HG03175 (cell line): Measurements from ENCODE around the gene ADGRL3.

Experiments
- ATAC-seq: cut with Tn5 transposase; IDR thresholded peaks from one replicate; pipeline ENCODE4 v1.9.1; 2021; ENCODE audit warnings: mild to moderate bottlenecking, moderate library complexity; ENCODE audit not compliant: unreplicated experiment

The ADGRL3 gene

GRCh38 chr4:61853041-61853440 lies 652.9 kb downstream of the ADGRL3 start:
- no peak for ATAC-seq

GRCh38 chr4:61860376-61860775 lies 660.2 kb downstream of the ADGRL3 start:
- ATAC-seq: no peak

- ATAC-seq: no peak
These were observed 664.2 kb downstream of the ADGRL3 start for GRCh38 chr4:61864286-61864685.

GRCh38 chr4:61866378-61867030 lies 666.4 kb downstream of the ADGRL3 start:
- ATAC-seq: no peak

GRCh38 chr4:61872983-61873382 lies 672.9 kb downstream of the ADGRL3 start:
- ATAC-seq: no peak

- ATAC-seq: no peak
These were observed 677.1 kb downstream of the ADGRL3 start for GRCh38 chr4:61877266-61877665.

GRCh38 chr4:61877893-61878292 lies 677.8 kb downstream of the ADGRL3 start:
- no peak for ATAC-seq

- no peak for ATAC-seq
These were observed 682.3 kb downstream of the ADGRL3 start for GRCh38 chr4:61882381-61882780.

GRCh38 chr4:61886131-61886530 lies 686.0 kb downstream of the ADGRL3 start:
- no peak for ATAC-seq

GRCh38 chr4:61889117-61889516 lies 689.0 kb downstream of the ADGRL3 start:
- no peak for ATAC-seq

- ATAC-seq: no peak
These were observed 690.2 kb downstream of the ADGRL3 start for GRCh38 chr4:61890321-61890720.

GRCh38 chr4:61891953-61892352 lies 691.8 kb downstream of the ADGRL3 start:
- no peak for ATAC-seq

GRCh38 chr4:61896634-61897033 lies 696.5 kb downstream of the ADGRL3 start:
- no peak for ATAC-seq

GRCh38 chr4:61909031-61909430 lies 708.9 kb downstream of the ADGRL3 start:
- ATAC-seq: no peak

- ATAC-seq: no peak
These were observed 711.2 kb downstream of the ADGRL3 start for GRCh38 chr4:61911313-61911756.

GRCh38 chr4:61913619-61914018 lies 713.5 kb downstream of the ADGRL3 start:
- ATAC-seq: no peak

GRCh38 chr4:61915501-61915900 lies 715.4 kb downstream of the ADGRL3 start:
- ATAC-seq: no peak

- no peak for ATAC-seq
These were observed 718.4 kb downstream of the ADGRL3 start for GRCh38 chr4:61918507-61918906.

- ATAC-seq: no peak
These were observed 718.9 kb downstream of the ADGRL3 start for GRCh38 chr4:61918987-61919386.

GRCh38 chr4:61919561-61919960 lies 719.4 kb downstream of the ADGRL3 start:
- no peak for ATAC-seq

GRCh38 chr4:61921920-61922319 lies 721.8 kb downstream of the ADGRL3 start:
- ATAC-seq: no peak

- no peak for ATAC-seq
These were observed 722.6 kb downstream of the ADGRL3 start for GRCh38 chr4:61922766-61923165.

- ATAC-seq: no peak
These were observed 723.1 kb downstream of the ADGRL3 start for GRCh38 chr4:61923179-61923578.
